Erythroblast (primary cell): ENCODE results near the gene EDC4.
"Not testable (repeated sequence)": the region's sequence is repeated elsewhere in the genome, so short reads cannot be mapped to it uniquely, and the experiment has no call there.

Source experiments
- DNase-seq, 2 experiments: peaks; one replicate each; lab custom pipeline; 2025; lab: John Stamatoyannopoulos, UW
- GATA1 ChIP-seq: IDR thresholded peaks from 2 replicates; pipeline ENCODE4 v1.6.1; 2011; ENCODE audit warnings: low read depth, mild to moderate bottlenecking, control low read depth, low read length, moderate library complexity
- POLR2A ChIP-seq: IDR thresholded peaks from 2 replicates; pipeline ENCODE4 v1.6.1; 2011; ENCODE audit warnings: mild to moderate bottlenecking, low read length

EDC4 gene

GRCh38 chr16:67872631-67873434 is at the start of gene EDC4:
EDC4 (plus strand) TSS chr16:67873052; CDS start chr16:67873262, 210 bp downstream.
- peak; percentile 87 to 89 for DNase-seq
- no peak for TF ChIP-seq GATA1
- peak; percentile 62 for TF ChIP-seq POLR2A

GRCh38 chr16:67825119-67825518 is 47.7 kb upstream of the EDC4 start:
- TF ChIP-seq GATA1 (no peak), POLR2A (no peak)
- DNase-seq: no peak

- no peak for TF ChIP-seq GATA1
- no peak for TF ChIP-seq POLR2A
- DNase-seq: no peak
Observed at GRCh38 chr16:67825906-67826305, 46.9 kb upstream of the EDC4 start.

GRCh38 chr16:67828651-67829050 is 44.2 kb upstream of the EDC4 start:
- TF ChIP-seq POLR2A: no peak
- no peak for TF ChIP-seq GATA1
- DNase-seq: no peak

- TF ChIP-seq GATA1 (no peak), POLR2A (no peak)
- DNase-seq: peak; percentile 43 to 76
Observed at GRCh38 chr16:67833030-67833414, 39.8 kb upstream of the EDC4 start.

GRCh38 chr16:67833415-67834241 is 39.2 kb upstream of the EDC4 start:
- TF ChIP-seq GATA1: no peak
- peak; percentile 72 for TF ChIP-seq POLR2A
- peak; percentile 91 to 95 for DNase-seq

GRCh38 chr16:67834242-67834614 is 38.6 kb upstream of the EDC4 start:
- TF ChIP-seq GATA1 (no peak), POLR2A (no peak)
- no peak for DNase-seq

- not testable (repeated sequence) for DNase-seq
Observed at GRCh38 chr16:67837190-67837589, 35.7 kb upstream of the EDC4 start.

- no peak for DNase-seq
Observed at GRCh38 chr16:67837811-67838210, 35.0 kb upstream of the EDC4 start.

GRCh38 chr16:67841198-67841815 is 31.5 kb upstream of the EDC4 start:
- no peak for TF ChIP-seq GATA1
- TF ChIP-seq POLR2A: no peak
- DNase-seq: no peak

More at GRCh38 chr16:67837811-67838210, 35.0 kb upstream of the EDC4 start:
- TF ChIP-seq GATA1 (no peak), POLR2A (no peak)

GRCh38 chr16:67841816-67842508 is 30.9 kb upstream of the EDC4 start, which contains the start of gene THAP11:
THAP11 (plus strand) TSS chr16:67842320; CDS start chr16:67842555, 235 bp downstream.
- TF ChIP-seq POLR2A: peak; percentile 63
- TF ChIP-seq GATA1: no peak
- peak; percentile 95 to 98 for DNase-seq

GRCh38 chr16:67842509-67843342 is 30.1 kb upstream of the EDC4 start:
- DNase-seq: peak; percentile 75 to 81
- TF ChIP-seq POLR2A (peak; percentile 1), GATA1 (no peak)

- no peak for DNase-seq
- TF ChIP-seq GATA1 (no peak), POLR2A (no peak)
Observed at GRCh38 chr16:67843343-67843765, 29.5 kb upstream of the EDC4 start.
